Endothelial cell (in vitro differentiated cells): ENCODE results near the gene SLFNL1. TPM values are rescaled to one million over a fixed set of nuclear protein-coding genes. Genes with fewer than 3 reads are reported as not detected.
A peak's percentile ranks its signal among the peaks of the same experiment; 100 is the strongest.

Source experiments
- DNase-seq: peaks from one replicate; pipeline ENCODE4 v3.0.0; 2021; ENCODE audit warnings: low spot score
- H3K27ac Mint-ChIP-seq: one replicate; pipeline ENCODE4 v1.8.0; 2021; ENCODE audit warnings: mixed read lengths, inconsistent platforms; ENCODE audit not compliant: unreplicated experiment
- H3K27me3 Mint-ChIP-seq: one replicate; pipeline ENCODE4 v1.8.0; 2021; ENCODE audit warnings: mild to moderate bottlenecking, moderate library complexity, mixed read lengths, inconsistent platforms; ENCODE audit not compliant: unreplicated experiment
- H3K36me3 Mint-ChIP-seq: one replicate; pipeline ENCODE4 v1.8.0; 2021; ENCODE audit warnings: mild to moderate bottlenecking, low read depth, mixed read lengths, inconsistent platforms; ENCODE audit not compliant: unreplicated experiment
- H3K4me1 Mint-ChIP-seq: one replicate; pipeline ENCODE4 v1.8.0; 2021; ENCODE audit warnings: mild to moderate bottlenecking, mixed read lengths, inconsistent platforms; ENCODE audit not compliant: unreplicated experiment
- H3K4me3 Mint-ChIP-seq: one replicate; pipeline ENCODE4 v1.8.0; 2021; ENCODE audit warnings: mild to moderate bottlenecking, mixed read lengths, inconsistent platforms; ENCODE audit not compliant: unreplicated experiment
- H3K9me3 Mint-ChIP-seq: one replicate; pipeline ENCODE4 v1.8.0; 2021; ENCODE audit warnings: mixed read lengths, inconsistent platforms; ENCODE audit not compliant: unreplicated experiment
- total RNA-seq: library from RNA; stranded (reverse); fragmentation: NEBNext Ultra II Directional; extraction: Animal tissue kit (Norgen Biotek cat#: 25700); gene quantifications from one replicate; pipeline ENCODE4 v1.2.1, GENCODE V29; 2021; ENCODE audit not compliant: unreplicated experiment
- TF ChIP-seq, protein P1 (sequence below): fragments of 200-600 bp; sonication (generic); IDR thresholded peaks from one replicate; pipeline ENCODE4 v1.5.0; 2021; ENCODE audit warnings: antibody characterized with exemption; ENCODE audit not compliant: unreplicated experiment

SLFNL1 gene
- total RNA-seq, 1 donor from 2014 or later = 0.38 TPM

GRCh38 chr1:41046347-41046775, 24.8 kb upstream of the SLFNL1 start:
- TF ChIP-seq, protein P1, sequence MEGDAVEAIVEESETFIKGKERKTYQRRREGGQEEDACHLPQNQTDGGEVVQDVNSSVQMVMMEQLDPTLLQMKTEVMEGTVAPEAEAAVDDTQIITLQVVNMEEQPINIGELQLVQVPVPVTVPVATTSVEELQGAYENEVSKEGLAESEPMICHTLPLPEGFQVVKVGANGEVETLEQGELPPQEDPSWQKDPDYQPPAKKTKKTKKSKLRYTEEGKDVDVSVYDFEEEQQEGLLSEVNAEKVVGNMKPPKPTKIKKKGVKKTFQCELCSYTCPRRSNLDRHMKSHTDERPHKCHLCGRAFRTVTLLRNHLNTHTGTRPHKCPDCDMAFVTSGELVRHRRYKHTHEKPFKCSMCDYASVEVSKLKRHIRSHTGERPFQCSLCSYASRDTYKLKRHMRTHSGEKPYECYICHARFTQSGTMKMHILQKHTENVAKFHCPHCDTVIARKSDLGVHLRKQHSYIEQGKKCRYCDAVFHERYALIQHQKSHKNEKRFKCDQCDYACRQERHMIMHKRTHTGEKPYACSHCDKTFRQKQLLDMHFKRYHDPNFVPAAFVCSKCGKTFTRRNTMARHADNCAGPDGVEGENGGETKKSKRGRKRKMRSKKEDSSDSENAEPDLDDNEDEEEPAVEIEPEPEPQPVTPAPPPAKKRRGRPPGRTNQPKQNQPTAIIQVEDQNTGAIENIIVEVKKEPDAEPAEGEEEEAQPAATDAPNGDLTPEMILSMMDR = no peak
- Mint-ChIP-seq H3K27me3 (peaks cover 6% of the 10 kb centered on the region), H3K4me3 (peak overlapping the region; percentile 10), H3K36me3 (peaks cover 48% of the 10 kb centered on the region), H3K4me1 (peaks cover 18% of the 10 kb centered on the region), H3K27ac (no peak overlapping the region), H3K9me3 (no peaks in the 10 kb centered on the region)
- no peak for DNase-seq

DNA sequence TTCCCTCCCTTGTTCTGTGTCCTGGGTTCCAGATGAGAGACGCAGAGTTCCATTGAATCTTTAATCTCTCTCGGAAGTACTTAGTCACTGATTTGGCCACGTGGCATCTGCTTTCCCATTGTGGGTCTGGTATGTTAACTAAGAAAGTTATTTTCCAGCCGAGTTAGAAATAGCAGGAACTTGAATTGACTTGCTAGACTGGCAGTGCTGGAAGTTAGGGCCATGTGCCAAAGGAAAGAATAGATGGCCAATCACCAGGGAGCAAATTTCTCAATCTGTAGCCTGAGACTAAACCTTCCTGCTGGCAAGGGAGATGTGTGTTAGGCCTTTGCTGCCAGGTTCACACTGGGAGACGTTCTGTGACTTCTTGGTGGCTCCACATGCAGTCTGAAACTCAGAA, 24.2 kb upstream of the SLFNL1 start:
- Mint-ChIP-seq H3K9me3 (no peaks in the 10 kb centered on the region), H3K27me3 (peaks cover 6% of the 10 kb centered on the region), H3K4me1 (peaks cover 18% of the 10 kb centered on the region), H3K27ac (no peak overlapping the region), H3K36me3 (peaks cover 53% of the 10 kb centered on the region), H3K4me3 (no peak overlapping the region)
- TF ChIP-seq, protein P1 = no peak
- no peak for DNase-seq

- peak overlapping the region; percentile 15 for H3K27ac Mint-ChIP-seq
- DNase-seq = no peak
Observed at GRCh38 chr1:41044187-41044586, 22.7 kb upstream of the SLFNL1 start.

GRCh38 chr1:41041614-41042270, 20.2 kb upstream of the SLFNL1 start:
- no peak for DNase-seq
- H3K9me3 Mint-ChIP-seq = no peaks in the 10 kb centered on the region
- H3K27me3 Mint-ChIP-seq = peaks cover 6% of the 10 kb centered on the region
- peaks cover 18% of the 10 kb centered on the region for H3K4me1 Mint-ChIP-seq
- H3K27ac Mint-ChIP-seq = peak overlapping the region; percentile 32
- H3K4me3 Mint-ChIP-seq = peak overlapping the region; percentile 49
- TF ChIP-seq, protein P1 = no peak
- H3K36me3 Mint-ChIP-seq = peaks cover 31% of the 10 kb centered on the region

More at GRCh38 chr1:41044187-41044586, 22.7 kb upstream of the SLFNL1 start:
- H3K4me3 Mint-ChIP-seq = peak overlapping the region; percentile 48
- H3K4me1 Mint-ChIP-seq = peaks cover 18% of the 10 kb centered on the region
- peaks cover 6% of the 10 kb centered on the region for H3K27me3 Mint-ChIP-seq
- H3K9me3 Mint-ChIP-seq = no peaks in the 10 kb centered on the region
- TF ChIP-seq, protein P1 = no peak
- H3K36me3 Mint-ChIP-seq = peaks cover 51% of the 10 kb centered on the region

- Mint-ChIP-seq H3K4me1 (peaks cover 4% of the 10 kb centered on the region), H3K9me3 (no peaks in the 10 kb centered on the region), H3K4me3 (no peak overlapping the region), H3K36me3 (peaks cover 22% of the 10 kb centered on the region), H3K27me3 (peaks cover 2% of the 10 kb centered on the region), H3K27ac (no peak overlapping the region)
- DNase-seq = no peak
- TF ChIP-seq, protein P1 = no peak
Observed at GRCh38 chr1:41038110-41038509, 16.6 kb upstream of the SLFNL1 start.
